Peyer's patch (tissue), 4 donors: ENCODE measurements around the gene TRIO. TPM values are rescaled to one million over a fixed set of nuclear protein-coding genes. Genes with fewer than 3 reads are reported as not detected.
"Not testable (repeated sequence)": the region's sequence is repeated elsewhere in the genome, so short reads cannot be mapped to it uniquely, and the experiment has no call there.

Experiments
- DNase-seq, 3 donors: peaks; one replicate each; pipeline ENCODE4 v3.0.0-alpha.2; 2017 to 2019
- H3K27ac ChIP-seq, 4 donors: fragments of 200-600 bp; sonication (generic); one replicate each; pipeline ENCODE4 v1.5.1; 2016 to 2019
- H3K27me3 ChIP-seq, 2 donors: fragments of 200-600 bp; sonication (generic); one replicate each; pipeline ENCODE4 v1.5.1; 2019
- H3K36me3 ChIP-seq, 3 donors: fragments of 200-600 bp; sonication (generic); one replicate each; pipeline ENCODE4 v1.5.1; 2016 to 2019
- H3K4me1 ChIP-seq, 4 donors: fragments of 200-600 bp; sonication (generic); one replicate each; pipeline ENCODE4 v1.5.1; 2016 to 2019
- H3K4me3 ChIP-seq, 4 donors: fragments of 200-600 bp; sonication (generic); 1 replicate in 3 of 4; 2 replicates in 1 of 4; pipeline ENCODE4 v1.5.1; 2016 to 2019; ENCODE audit warnings: mild to moderate bottlenecking in 1 of 4
- H3K9me3 ChIP-seq, 4 donors: fragments of 200-600 bp; sonication (generic); one replicate each; pipeline ENCODE4 v1.5.1; 2016 to 2019; ENCODE audit warnings: mild to moderate bottlenecking in 1 of 4
- CTCF ChIP-seq, 6 experiments: fragments of 450-650 bp in 4 of 6; fragments of 200-600 bp in 2 of 6; sonication (generic) in 1 of 6; IDR thresholded peaks; one replicate each; pipeline ENCODE4 v1.5.1; 2017 to 2019; ENCODE audit warnings: antibody characterized with exemption in 6 of 6, mild to moderate bottlenecking in 3 of 6, moderate library complexity in 1 of 6
- POLR2A ChIP-seq, 2 donors: fragments of 450-650 bp; IDR thresholded peaks; one replicate each; pipeline ENCODE4 v1.5.1; 2017; ENCODE audit warnings: antibody characterized with exemption in 2 of 2, mild to moderate bottlenecking in 2 of 2, moderate library complexity in 2 of 2
- total RNA-seq, 4 donors: library from RNA; depleted of rRNA; stranded (reverse); fragments of >200 nt; gene quantifications; one replicate each; pipeline ENCODE4 v1.1.0, GENCODE V29; 2016

The TRIO gene
- 100 to 1,000 TPM; 171 to 456 (median 340) TPM for total RNA-seq

GRCh38 chr5:14142827-14143545 is at the start of gene TRIO:
Gene TRIO, plus strand, starts transcription at chr5:14143342. Its CDS starts 384 bp downstream, at chr5:14143726.
- Histone ChIP-seq H3K9me3 (no peaks in the 10 kb centered on the region), H3K27me3 (no peaks in the 10 kb centered on the region), H3K4me1 (peaks cover 0 to 26% (median 12%) of the 10 kb centered on the region in 4 donors), H3K4me3 (peak within 1 kb of the TSS; percentile 76 to 96 (median 85)), H3K36me3 (no peaks in the 10 kb centered on the region), H3K27ac (peak within 1 kb of the TSS; percentile 86 to 97 (median 92))
- peak; percentile 8 to 36 for TF ChIP-seq POLR2A (IDR thresholded peaks at IDR 0.05)
- peak in 5 of 6 experiments; percentile 16 to 61 (median 54) for TF ChIP-seq CTCF (IDR thresholded peaks at IDR 0.05)
- DNase-seq, result peak; percentile 82 to 95 (median 94)

GRCh38 chr5:14097380-14097779 is 45.8 kb upstream of the TRIO start:
- not testable (repeated sequence) for DNase-seq, H3K9me3 ChIP-seq, H3K4me3 ChIP-seq, H3K27me3 ChIP-seq, H3K4me1 ChIP-seq, H3K36me3 ChIP-seq, H3K27ac ChIP-seq

- no peaks in the 10 kb centered on the region for H3K27me3 ChIP-seq
- H3K36me3 ChIP-seq, result no peaks in the 10 kb centered on the region
- H3K4me1 ChIP-seq, result no peaks in the 10 kb centered on the region
- TF ChIP-seq POLR2A (IDR thresholded peaks at IDR 0.05) (no peak), CTCF (IDR thresholded peaks at IDR 0.05) (no peak)
- no peak for DNase-seq
- no peak overlapping the region for H3K27ac ChIP-seq
- no peak overlapping the region for H3K4me3 ChIP-seq
- H3K9me3 ChIP-seq, result no peaks in the 10 kb centered on the region
Observed at GRCh38 chr5:14097998-14098471, 45.1 kb upstream of the TRIO start.

GRCh38 chr5:14100281-14100680 is 42.9 kb upstream of the TRIO start:
- H3K4me1 ChIP-seq, result no peaks in the 10 kb centered on the region
- H3K4me3 ChIP-seq, result no peak overlapping the region
- no peaks in the 10 kb centered on the region for H3K36me3 ChIP-seq
- no peaks in the 10 kb centered on the region for H3K9me3 ChIP-seq
- no peak for DNase-seq
- no peak overlapping the region for H3K27ac ChIP-seq
- TF ChIP-seq CTCF (IDR thresholded peaks at IDR 0.05) (no peak), POLR2A (IDR thresholded peaks at IDR 0.05) (no peak)
- H3K27me3 ChIP-seq, result no peaks in the 10 kb centered on the region

GRCh38 chr5:14101922-14102321 is 41.2 kb upstream of the TRIO start:
- no peak overlapping the region for H3K4me3 ChIP-seq
- H3K36me3 ChIP-seq, result no peaks in the 10 kb centered on the region
- no peaks in the 10 kb centered on the region for H3K27me3 ChIP-seq
- no peak overlapping the region for H3K27ac ChIP-seq
- TF ChIP-seq POLR2A (IDR thresholded peaks at IDR 0.05) (no peak), CTCF (IDR thresholded peaks at IDR 0.05) (no peak)
- DNase-seq, result no peak
- H3K4me1 ChIP-seq, result no peaks in the 10 kb centered on the region
- no peaks in the 10 kb centered on the region for H3K9me3 ChIP-seq

GRCh38 chr5:14102666-14103065 is 40.5 kb upstream of the TRIO start:
- Histone ChIP-seq H3K9me3 (no peaks in the 10 kb centered on the region), H3K27ac (no peak overlapping the region), H3K4me1 (no peaks in the 10 kb centered on the region), H3K4me3 (no peak overlapping the region), H3K27me3 (no peaks in the 10 kb centered on the region), H3K36me3 (no peaks in the 10 kb centered on the region)
- no peak for DNase-seq
- TF ChIP-seq POLR2A (IDR thresholded peaks at IDR 0.05) (no peak), CTCF (IDR thresholded peaks at IDR 0.05) (no peak)
